D341Med (cell line): ENCODE measurements around the gene AKR1C4.
"Not testable (repeated sequence)": the region's sequence is repeated elsewhere in the genome, so short reads cannot be mapped to it uniquely, and the experiment has no call there.

Source experiments
- DNase-seq: peaks from one replicate; pipeline ENCODE4 v3.0.0; 2012; ENCODE audit warnings: low spot score

Gene AKR1C4

DNA sequence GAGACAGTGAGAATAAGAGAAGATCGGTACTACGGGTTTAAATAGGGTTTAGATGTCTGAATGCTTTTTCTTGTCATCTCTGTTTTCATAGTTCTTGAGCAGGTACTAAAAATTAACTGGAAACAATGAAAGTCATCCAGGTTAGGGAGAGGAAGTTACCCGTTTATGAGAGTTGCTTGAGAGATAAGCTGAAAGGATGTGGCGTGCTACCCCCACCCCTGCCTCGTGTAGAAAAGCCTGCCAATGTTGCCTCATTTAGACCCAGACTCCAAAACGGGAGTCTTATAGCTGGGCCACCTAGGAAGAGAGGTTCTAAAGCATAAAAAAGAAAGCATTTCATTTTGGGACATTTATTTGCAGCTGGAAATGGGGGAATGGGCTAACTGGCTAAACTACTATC, 10.2 kb downstream of the AKR1C4 start:
- DNase-seq = no peak

DNA sequence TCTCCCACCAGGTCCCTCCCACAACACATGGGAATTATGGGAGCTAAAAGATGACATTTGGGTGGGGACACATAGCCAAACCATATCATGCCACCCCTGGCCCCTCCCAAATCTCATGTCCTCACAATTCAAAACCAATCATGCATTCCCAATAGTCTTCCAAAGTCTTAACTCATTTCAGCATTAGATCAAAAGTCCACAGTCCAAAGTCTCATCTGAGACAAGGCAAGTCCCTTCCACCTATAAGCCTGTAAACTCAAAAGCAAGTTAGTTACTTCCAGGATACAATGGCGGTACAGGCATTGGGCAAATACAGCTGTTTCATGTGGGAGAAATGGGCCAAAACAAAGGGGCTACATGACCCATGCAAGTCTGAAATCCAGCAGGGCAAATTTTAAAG, 13.1 kb downstream of the AKR1C4 start:
- DNase-seq = not testable (repeated sequence)

DNA sequence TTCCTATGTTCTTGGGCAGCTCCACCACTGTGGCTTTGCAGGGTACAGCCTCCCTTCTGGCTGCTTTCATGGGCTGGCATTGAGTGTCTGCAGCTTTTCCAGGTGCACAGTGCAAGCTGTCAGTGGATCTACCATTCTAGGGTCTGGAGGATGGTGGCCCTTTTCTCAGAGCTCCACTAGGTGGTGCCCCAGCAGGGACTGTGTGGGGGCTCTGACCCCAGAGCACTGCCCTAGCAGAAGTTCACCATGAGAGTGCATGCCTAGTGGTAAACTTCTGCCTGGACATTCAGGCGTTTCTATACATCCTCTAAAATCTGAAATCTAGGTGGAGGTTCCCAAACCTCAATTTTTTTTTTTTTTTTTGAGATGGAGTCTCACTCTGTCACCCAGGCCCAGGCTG, 13.6 kb downstream of the AKR1C4 start:
- not testable (repeated sequence) for DNase-seq

DNA sequence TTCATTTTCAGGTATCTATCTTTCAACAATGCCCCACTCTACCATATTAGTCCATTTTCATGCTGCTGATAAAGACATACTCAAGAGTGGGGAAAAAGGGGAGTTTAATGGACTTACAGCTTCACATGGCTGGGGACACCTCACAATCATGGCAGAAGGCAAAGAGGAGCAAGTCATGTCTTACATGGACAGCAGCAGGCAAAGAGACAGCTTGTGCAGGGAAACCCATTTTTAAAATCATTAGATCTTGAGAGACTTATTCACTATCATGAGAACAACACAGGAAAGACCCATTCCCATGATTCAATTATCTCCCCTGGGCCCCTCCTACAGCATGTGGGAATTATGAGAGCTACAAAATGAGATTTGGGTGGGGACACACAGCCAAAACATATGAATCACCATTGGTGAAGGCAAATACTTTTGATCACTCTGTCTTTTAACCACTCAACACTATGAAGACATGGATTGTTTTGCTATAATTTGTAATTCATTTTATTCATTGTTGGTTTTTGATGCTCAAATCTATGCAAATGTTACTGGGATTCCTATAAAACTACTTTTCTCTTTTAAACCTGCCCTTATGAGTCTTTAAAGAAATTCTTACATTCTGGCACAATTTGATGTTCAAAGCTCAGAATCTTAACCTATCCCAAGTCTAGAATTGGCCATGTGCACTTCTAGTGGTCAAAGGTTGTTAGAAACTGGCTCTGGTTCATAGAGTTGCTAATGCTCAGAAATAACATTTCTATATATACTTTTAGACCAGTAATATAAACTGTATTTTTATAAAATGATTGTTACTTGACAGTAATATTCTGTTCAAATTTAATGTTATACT, 15.3 kb downstream of the AKR1C4 start:
- DNase-seq = no peak

DNA sequence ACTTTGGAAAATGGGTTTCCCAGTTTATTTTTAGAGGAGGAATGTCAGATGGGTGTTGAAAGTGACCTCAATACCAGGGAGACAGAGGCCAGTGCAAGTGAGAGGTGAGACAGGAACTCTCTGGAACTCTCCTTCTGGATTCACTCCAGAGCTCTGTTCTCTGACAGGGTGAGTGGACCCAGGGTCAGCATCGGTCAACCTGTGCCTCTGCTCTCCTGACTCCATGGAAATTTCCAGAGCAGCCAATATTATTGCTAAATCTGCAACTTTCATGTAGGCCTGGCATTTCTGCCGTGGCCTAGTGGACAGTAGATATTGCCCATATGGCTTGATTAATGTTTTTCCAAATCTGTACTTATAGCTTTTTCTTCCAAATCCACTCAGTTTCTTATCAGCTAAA, 20.2 kb downstream of the AKR1C4 start:
- no peak for DNase-seq

DNA sequence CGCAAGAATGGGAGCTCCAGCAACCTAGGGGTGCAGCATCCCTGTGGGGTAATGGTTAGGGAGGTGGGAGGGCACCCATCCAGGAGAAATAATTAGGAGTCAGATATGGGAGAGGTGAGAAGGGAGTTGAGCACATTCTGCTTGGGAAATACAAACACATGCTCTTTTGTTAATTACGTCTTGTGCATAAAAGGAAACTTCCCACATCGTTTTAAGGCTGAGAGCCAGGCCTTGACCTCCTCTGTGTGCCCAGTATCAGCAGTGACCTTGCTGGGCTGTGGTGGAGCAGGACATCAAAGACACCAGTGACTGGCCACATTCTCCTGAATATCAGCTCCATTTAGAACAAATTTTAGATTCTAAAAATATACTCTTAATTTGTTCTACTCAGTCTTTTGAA, 22.6 kb downstream of the AKR1C4 start:
- no peak for DNase-seq

DNA sequence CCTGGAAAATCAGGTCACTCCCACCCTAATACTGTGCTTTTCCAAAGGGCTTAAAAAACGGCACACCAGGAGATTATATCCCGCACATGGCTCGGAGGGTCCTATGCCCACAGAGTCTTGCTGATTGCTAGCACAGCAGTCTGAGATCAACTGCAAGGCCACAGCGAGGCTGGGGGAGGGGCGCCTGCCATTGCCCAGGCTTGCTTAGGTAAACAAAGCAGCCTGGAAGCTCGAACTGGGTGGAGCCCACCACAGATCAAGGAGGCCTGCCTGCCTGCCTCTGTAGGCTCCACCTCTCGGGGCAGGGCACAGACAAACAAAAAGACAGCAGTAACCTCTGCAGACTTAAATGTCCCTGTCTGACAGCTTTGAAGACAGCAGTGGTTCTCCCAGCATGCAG, 26.3 kb downstream of the AKR1C4 start:
- DNase-seq = not testable (repeated sequence)

DNA sequence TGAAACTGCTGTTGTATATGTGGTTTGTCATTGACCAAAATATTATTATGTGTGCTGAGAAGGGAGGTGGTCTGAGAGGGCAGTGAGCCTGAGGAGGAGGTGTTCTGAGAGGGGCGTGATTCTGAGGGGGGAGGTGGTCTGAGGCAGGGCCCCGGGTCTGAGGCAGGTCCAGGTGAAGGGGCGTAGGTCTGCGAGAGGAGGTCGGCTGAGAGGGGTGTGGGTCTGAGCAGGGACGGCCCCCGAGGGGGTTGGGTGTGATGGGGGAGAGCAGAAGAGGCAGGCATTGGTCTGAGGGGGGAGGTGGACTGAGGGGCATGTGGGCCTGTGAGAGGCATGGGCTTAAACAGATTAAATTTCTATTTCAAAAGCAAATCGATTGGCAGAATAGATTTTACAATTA, 32.4 kb downstream of the AKR1C4 start:
- DNase-seq = no peak

DNA sequence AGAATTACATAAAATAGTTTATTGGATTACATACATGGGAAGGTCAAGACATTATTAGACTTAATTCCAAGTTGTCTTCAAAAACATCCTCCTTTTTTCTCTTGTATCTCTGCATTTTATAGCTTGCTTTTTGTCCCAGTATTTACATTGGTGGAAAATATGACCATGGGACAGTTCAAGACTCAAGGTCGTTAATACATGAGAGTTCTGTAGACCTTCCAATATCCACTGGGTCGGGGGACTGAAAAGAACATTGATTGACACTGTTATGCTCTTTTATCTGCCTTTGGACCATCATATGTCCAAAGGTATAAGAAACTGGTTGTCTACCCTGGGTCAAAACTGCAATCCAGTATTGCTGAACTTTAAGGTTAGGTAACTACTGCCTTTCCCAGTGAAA, 36.7 kb downstream of the AKR1C4 start:
- DNase-seq = no peak

DNA sequence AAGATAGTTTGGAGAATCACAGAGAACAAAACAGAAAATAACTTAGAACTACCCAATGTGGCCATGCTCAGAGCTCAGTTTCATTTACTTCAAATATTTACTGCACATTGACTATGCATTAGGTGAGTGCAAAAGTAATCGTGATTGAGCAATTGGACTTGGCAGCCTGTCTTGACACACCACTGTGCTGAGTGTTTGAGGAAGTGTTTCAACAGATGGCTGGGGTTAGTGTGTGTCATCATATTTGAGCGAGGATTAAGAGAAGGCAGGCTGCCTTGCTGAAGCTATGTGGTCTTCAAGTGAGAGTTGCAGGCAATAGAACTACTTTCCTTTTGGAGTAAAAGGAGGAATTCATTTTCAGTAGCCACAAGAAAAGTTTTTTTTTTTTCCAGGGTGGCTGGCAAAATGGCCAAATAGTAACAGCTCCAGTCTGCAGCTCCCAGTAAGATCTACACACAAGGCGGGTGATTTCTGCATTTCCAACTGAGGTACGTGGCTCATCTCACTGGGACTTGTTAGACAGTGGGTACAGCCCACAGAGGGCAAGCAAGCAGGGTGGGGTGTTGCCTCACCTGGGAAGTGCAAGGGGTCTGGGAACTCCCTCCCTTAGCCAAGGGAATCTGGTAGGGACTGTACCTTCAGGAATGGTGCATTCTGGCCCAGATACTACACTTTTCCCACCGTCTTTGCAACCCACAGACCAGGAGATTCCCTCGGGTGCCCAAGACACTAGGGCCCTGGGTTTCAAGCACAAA, 37.6 kb downstream of the AKR1C4 start:
- no peak for DNase-seq

DNA sequence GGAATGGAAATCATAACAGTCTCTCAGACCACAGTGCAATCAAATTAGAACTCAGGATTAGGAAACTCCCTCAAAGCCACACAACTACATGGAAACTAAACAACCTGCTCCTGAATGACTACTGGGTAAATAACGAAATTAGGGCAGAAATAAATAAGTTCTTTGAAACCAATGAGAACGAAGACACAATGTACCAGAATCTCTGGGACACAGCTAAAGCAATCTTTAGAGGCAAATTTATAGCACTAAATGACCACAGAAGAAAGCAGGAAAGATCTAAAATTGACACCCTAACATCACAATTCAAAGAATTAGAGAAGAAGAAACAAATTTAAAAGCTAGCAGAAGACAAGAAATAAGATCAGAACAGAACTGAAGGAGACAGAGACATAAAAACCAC, 40.9 kb downstream of the AKR1C4 start:
- not testable (repeated sequence) for DNase-seq

DNA sequence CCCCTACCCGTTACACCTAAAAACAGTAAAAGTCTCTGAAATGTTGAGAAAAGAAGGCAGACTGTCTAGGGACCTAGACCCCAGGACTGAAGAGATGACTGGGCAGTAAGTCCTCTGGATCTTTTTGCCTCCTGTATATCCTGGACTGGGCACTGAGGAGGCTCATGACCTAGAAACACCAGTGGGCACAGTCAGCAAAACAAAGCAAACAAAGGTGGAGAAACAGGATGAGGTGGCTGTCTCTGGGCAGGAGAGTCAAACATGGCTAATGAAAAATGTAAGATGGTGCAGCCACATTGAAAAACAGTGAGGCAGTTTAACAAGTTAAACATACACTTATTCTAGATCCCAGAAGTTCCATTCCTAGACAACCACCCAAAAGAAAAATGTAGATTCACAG, 45.9 kb downstream of the AKR1C4 start:
- no peak for DNase-seq

DNA sequence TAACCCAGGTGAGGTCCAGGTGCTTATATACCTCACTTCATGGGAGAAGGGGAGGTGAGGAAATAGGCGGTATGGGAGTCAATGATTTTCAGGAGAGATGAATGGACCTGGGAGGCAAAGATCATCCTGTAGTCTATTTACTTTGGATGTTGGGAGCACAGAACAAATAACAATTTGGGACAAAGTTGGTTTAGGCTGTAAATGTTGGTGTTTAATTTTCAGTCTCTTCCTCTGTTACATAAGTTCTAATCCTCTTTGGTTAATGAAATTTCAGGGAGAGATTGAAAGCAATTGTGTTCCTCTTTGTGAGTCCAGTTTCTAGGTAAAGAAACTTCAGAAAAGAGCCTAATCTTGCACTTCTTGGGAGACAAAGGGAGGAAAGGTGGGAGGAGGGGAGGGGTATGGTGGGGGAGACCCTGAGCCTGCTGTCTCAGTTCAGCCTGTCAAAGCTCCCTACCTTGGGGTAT, 46.9 kb downstream of the AKR1C4 start:
- DNase-seq = no peak

DNA sequence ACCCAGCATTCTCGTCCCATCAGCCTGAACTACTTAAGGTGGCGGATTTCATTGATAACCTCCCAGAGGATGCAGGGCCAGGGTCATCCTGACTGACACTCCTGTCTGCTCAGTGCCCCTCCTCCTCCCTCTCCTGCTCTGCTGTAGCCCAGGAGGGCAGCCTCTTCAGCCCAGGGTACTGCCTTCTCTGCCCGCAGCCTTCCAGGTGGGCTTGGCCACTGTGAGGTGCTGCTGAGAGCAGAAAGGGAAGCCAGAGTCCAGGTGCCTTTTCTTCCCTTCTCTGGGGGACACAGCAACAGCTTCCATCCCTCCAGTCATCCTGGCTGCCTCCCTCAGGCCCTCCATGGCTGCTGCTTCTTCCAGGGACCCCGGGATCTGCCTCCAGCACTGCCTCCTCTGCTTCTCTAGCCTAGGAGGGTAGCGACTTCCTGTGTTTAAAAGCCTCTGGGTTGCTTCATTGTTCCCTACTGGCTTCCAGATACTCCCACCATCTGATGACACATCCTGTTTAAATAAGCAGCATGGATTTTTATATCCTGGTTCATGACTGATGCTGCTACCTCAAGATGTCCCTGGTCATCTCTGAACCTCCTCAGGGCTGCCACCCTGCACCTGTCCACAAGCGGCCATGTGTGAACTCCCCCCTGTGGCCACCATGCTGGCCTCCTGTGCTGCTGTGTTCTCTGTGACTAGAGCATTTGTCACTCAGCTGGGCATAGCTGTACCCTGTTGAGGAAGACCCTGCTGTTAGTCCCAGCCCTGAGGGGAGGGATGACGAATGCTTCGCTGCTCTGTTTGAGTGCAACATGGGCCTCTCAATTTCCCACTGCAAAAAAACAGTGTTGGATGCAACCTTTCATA, 55.8 kb downstream of the AKR1C4 start:
- no peak for DNase-seq

DNA sequence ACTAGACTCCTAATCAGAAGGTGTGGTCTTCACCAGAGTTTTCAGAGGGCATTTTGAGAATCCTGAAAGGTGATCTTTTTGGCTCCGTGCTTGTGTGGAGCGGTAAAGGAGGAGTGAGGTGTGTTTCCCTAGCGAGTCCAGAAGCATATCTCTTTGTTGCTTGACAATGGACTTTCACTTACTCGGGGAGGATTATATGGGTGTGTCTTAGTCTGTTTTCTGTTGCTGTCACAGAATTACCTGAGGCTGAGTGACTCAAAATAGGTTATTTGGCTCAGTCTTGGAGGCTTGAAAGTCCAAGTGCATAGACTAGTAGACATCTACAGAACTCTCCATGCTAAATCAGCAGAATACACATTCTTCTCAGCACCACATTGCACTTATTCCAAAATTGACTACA, 57.9 kb downstream of the AKR1C4 start:
- no peak for DNase-seq

DNA sequence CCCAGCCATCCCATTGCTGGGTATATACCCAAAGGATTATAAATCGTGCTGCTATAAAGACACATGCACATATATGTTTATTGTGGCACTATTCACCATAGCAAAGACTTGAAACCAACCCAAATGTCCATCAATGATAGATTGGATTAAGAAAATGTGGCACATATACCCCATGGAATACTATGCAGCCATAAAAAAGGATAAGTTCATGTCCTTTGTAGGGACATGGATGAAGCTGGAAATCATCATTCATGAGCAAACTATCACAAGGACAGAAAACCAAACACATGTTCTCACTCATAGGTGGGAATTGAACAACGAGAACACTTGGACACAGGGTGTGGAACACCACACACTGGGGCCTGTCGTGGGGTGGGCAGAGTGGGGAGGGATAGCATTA, 61.1 kb downstream of the AKR1C4 start:
- not testable (repeated sequence) for DNase-seq

DNA sequence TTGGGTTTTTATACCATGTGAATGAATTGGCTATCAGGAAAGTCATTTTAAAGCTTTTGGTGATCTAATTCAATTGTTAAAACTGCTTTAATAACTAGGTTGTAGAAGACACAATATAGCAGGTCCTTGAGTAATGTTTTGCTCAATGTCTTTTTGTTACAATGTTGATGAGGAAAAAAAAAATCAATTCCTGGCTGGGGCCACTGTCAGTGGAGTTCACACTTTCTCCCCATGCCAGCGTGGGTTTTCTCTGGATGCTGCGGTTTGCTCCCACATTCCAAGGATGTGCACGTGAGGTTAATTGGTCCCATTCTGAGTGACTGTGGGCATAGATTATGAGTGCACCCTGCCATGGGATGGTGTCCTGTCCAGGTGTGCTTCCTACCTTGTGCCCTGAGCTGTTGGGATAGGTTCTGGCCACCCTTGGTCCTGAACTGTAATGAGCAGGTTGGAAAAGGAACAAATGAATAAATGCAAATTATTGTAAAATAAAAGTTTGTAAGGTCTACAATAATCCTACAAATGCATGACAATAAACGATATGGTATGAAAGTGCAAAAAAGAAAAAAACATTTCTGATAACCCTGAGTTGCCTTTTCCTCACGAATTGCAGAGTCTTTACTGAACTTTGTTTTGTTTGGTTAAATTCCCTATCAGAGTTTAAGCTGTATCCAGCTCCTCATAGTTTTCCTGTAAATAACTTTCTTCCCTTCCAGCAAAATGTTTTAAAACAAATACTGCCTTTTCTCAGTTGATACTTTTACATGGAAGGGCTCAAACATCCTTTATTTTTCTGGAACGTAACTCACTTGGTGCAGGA, 62.7 kb downstream of the AKR1C4 start:
- no peak for DNase-seq

DNA sequence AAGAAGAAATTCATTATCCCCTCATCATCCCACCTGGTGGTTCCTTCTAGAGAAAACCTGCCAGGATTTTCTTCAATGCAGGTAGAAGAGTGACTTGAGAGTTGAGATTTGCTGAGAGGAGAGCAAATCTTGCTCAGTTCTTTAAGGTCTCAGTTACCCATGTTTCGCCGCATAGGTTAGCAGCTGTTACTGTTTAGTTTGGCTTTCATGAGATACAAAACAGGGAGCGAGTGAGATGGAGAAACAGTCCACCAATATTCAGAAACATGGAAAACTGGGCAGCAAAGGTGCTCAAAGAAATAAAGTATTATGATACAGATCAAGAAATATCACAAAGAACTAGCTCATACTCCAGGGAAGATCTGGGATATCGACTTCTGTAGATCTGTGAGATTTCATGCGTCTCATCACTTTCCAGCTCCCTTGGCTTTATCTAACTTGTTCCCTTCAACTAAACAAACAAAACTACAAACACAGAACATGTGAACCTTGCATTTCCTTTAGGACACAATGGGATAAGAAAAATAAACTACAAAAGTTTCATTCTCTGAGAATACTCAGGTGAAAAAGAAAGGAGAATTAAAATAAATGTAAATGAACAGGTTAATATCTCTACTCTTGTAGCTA, 63.4 kb downstream of the AKR1C4 start:
- DNase-seq = no peak

DNA sequence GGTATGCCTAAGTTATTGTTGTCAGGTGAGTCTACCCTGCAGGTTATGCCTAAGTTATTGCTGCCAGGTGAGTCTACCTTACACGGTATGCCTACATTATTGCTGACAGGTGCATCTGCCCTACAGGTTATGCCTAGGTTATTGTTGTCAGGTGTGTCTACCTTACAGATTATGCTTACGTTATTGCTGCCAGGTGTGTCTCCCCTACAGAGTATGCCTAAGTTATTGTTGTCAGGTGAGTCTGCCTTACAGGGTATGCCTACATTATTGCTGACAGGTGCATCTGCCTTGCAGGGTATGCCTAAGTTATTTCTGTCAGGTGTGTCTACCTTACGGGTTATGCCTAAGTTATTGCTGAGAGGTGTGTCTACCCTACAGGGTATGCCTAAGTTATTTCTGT, 64.2 kb downstream of the AKR1C4 start:
- DNase-seq = no peak

DNA sequence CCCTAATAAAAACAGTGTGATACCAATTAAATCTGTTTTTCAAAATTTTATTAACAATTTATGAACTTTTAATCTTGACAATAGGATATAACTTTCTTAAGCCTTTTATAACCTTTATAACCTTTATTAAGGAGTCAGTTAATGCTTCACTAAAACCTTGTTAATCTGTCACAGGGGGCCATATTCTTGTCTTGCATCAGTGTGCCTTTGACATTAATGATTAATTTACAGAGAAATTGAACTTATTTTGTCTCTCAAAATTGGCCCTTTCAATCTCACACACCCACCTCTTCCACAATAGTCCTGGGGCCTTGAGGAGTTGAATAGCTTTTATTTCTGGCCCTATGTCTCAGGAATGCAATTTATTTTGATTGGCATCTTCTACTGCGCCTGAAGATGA, 68.5 kb downstream of the AKR1C4 start:
- no peak for DNase-seq

DNA sequence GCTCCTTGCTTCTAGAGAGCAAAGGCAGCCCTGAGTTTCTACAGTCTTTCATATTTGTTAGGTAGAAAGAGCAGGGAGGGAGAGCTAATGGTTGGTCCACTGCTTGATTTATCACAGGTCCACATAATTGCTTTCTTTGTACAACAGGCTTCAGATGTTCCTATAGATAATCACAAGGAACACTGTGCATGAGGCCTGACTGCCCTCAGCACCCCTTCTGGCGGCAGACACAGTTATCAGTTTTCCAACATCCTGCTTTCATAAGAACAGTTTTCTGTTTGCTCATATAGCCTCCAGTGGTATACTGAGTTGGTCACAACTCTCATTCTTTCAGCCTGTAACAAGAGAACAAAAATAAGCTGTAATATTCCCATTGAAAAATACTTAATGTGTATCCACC, 69.7 kb downstream of the AKR1C4 start:
- no peak for DNase-seq
